ENCODE data around the gene MAT1A. TPM values are rescaled to one million over a fixed set of nuclear protein-coding genes. Genes with fewer than 3 reads are reported as not detected.
"Not testable (repeated sequence)": the region's sequence is repeated elsewhere in the genome, so short reads cannot be mapped to it uniquely, and the experiment has no call there.

MAT1A gene
- total and polyA plus RNA-seq, 12 donors, result 0.11 to 1.8 (median 0.26) TPM; not detected in 7

- H3K4me1 ChIP-seq, result no peaks in the 10 kb centered on the region
- ATAC-seq (peak in 1 of 8 donors; percentile 22), DNase-seq (no peak)
- H3K4me3 ChIP-seq, result no peak overlapping the region
- H3K36me3 ChIP-seq, result no peaks in the 10 kb centered on the region
- H3K27me3 ChIP-seq, result no peaks in the 10 kb centered on the region
- WGBS, 2 donors, result 91 to 94% methylated on average over 20 to 21 of the region's 21 CpGs
- intact Hi-C loops (cut with DNase I), result no loop called here
- H3K9me3 ChIP-seq, result peaks cover 0 to 5% (median 0%) of the 10 kb centered on the region in 11 donors
- H3K27ac ChIP-seq, result no peak overlapping the region
- no peak for TF ChIP-seq CTCF (IDR thresholded peaks at IDR 0.05)
Observed at GRCh38 chr10:80315391-80315790, 25.9 kb upstream of the MAT1A start.

DNA sequence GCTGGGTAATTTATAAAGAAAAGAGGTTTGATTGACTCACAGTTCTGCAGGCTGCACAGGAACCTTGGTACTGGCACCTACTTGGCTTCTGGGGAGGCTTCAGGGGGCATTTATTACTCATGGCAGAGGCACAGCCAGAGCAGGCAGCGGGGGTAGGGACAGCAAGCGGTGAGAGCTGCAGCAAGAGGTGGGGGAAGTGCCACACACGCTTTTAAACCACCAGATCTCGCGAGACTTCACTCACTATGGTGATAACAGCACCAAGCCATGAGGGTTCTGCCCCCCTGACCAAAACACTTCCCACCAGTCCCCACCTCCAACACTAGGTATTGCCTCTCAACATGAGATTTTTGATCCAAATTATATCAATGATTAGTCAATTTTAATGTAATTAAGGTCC, 24.1 kb upstream of the MAT1A start:
- 65 to 83% methylated on average over 5 of the region's 5 CpGs for WGBS, 2 donors
- H3K27me3 ChIP-seq, result no peaks in the 10 kb centered on the region
- no peak for TF ChIP-seq CTCF (IDR thresholded peaks at IDR 0.05)
- intact Hi-C loops (cut with DNase I), result no loop called here
- no peaks in the 10 kb centered on the region for H3K36me3 ChIP-seq
- no peak overlapping the region for H3K4me3 ChIP-seq
- ATAC-seq (no peak), DNase-seq (no peak)
- H3K27ac ChIP-seq, result no peak overlapping the region
- H3K9me3 ChIP-seq, result peaks cover 0 to 8% (median 0%) of the 10 kb centered on the region in 11 donors
- H3K4me1 ChIP-seq, result no peaks in the 10 kb centered on the region

DNA sequence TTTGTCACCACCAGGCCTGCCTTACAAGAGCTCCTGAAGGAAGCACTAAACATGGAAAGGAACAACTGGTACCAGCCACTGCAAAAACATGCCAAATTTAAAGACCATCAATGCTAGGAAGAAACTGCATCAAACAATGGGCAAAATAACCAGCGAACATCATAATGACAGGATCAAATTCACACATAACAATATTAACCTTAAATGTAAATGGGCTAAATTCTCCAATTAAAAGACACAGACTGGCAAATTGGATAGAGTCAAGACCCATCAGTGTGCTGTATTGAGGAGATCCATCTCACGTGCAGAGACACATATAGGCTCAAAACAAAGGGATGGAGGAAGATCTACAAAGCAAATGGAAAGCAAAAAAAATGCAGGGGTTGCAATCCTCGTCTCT, 16.5 kb upstream of the MAT1A start:
- H3K27me3 ChIP-seq; H3K36me3 ChIP-seq; H3K4me1 ChIP-seq; intact Hi-C loops (cut with DNase I); H3K27ac ChIP-seq; ATAC-seq; DNase-seq; H3K4me3 ChIP-seq: not testable (repeated sequence)
- 73 to 87% methylated on average over 3 of the region's 3 CpGs for WGBS, 2 donors
- H3K9me3 ChIP-seq, result peaks cover 0 to 51% (median 0%) of the 10 kb centered on the region in 11 donors

GRCh38 chr10:80296942-80297341, 7.5 kb upstream of the MAT1A start:
- H3K4me1 ChIP-seq, result no peaks in the 10 kb centered on the region
- H3K36me3 ChIP-seq, result no peaks in the 10 kb centered on the region
- TF ChIP-seq CTCF (IDR thresholded peaks at IDR 0.05), result no peak
- DNase-seq, result no peak
- no peak for ATAC-seq
- H3K27me3 ChIP-seq, result peaks cover 0 to 3% (median 0%) of the 10 kb centered on the region in 7 donors
- WGBS, 2 donors, result 73 to 86% methylated on average over 3 of the region's 3 CpGs
- H3K27ac ChIP-seq, result no peak overlapping the region
- intact Hi-C loops (cut with DNase I), result no loop called here
- H3K9me3 ChIP-seq, result peaks cover 0 to 39% (median 4%) of the 10 kb centered on the region in 11 donors
- H3K4me3 ChIP-seq, result no peak overlapping the region

GRCh38 chr10:80292607-80293239, 3.3 kb upstream of the MAT1A start:
- no peak for DNase-seq
- peaks cover 0 to 16% (median 0%) of the 10 kb centered on the region in 11 donors for H3K9me3 ChIP-seq
- H3K4me1 ChIP-seq, result no peaks in the 10 kb centered on the region
- H3K27me3 ChIP-seq, result peaks cover 0 to 20% (median 8%) of the 10 kb centered on the region in 7 donors
- 89 to 95% methylated on average over 6 of the region's 6 CpGs for WGBS, 2 donors
- H3K36me3 ChIP-seq, result no peaks in the 10 kb centered on the region
- H3K27ac ChIP-seq, result no peak overlapping the region
- no peak for TF ChIP-seq CTCF (IDR thresholded peaks at IDR 0.05)
- no peak overlapping the region for H3K4me3 ChIP-seq
- intact Hi-C loops (cut with DNase I), result no loop called here
- no peak for ATAC-seq

Measured in heart right ventricle (tissue), 16 donors.